ENCODE data around the gene PRL. TPM values are rescaled to one million over a fixed set of nuclear protein-coding genes. Genes with fewer than 3 reads are reported as not detected.

The PRL gene
- not detected in 2 replicates for total RNA-seq

GRCh38 chr6:22296936-22297335 is at the start of gene PRL:
Gene PRL (minus strand): TSS chr6:22297036. CDS start chr6:22296982, 54 bp downstream.

